NCI-H460 (cell line): ENCODE results near the gene CDK12. TPM values are rescaled to one million over a fixed set of nuclear protein-coding genes. Genes with fewer than 3 reads are reported as not detected.
"Not testable (repeated sequence)": the region's sequence is repeated elsewhere in the genome, so short reads cannot be mapped to it uniquely, and the experiment has no call there.

ENCODE experiments used
- DNase-seq: peaks from one replicate; pipeline ENCODE4 v3.0.0-alpha.2; 2016; ENCODE audit warnings: low read depth; ENCODE audit errors: extremely low read depth
- total RNA-seq: library from RNA; depleted of rRNA; stranded (reverse); fragments of >200 nt; shearing (Covaris generic); gene quantifications from 2 replicates; pipeline ENCODE4 v1.2.3, GENCODE V29; 2014

The CDK12 gene
- total RNA-seq, 1 experiment from 2014 or later: 42.4 TPM

- DNase-seq: no peak
Observed at GRCh38 chr17:39487946-39488345, 26.7 kb downstream of the CDK12 start.

GRCh38 chr17:39496921-39497320, 35.6 kb downstream of the CDK12 start:
- not testable (repeated sequence) for DNase-seq

- DNase-seq: no peak
Observed at GRCh38 chr17:39507511-39507910, 46.2 kb downstream of the CDK12 start.

GRCh38 chr17:39508987-39509386, 47.7 kb downstream of the CDK12 start:
- no peak for DNase-seq

- no peak for DNase-seq
Observed at GRCh38 chr17:39513309-39513708, 52.0 kb downstream of the CDK12 start.

GRCh38 chr17:39513915-39514314, 52.6 kb downstream of the CDK12 start:
- no peak for DNase-seq

GRCh38 chr17:39517224-39517623, 55.9 kb downstream of the CDK12 start:
- no peak for DNase-seq

- no peak for DNase-seq
Observed at GRCh38 chr17:39525801-39526506, 64.7 kb downstream of the CDK12 start.

GRCh38 chr17:39527220-39527813, 66.0 kb downstream of the CDK12 start:
- DNase-seq: peak; percentile 11

- DNase-seq: no peak
Observed at GRCh38 chr17:39529455-39529854, 68.2 kb downstream of the CDK12 start.

- no peak for DNase-seq
Observed at GRCh38 chr17:39530513-39530912, 69.2 kb downstream of the CDK12 start.

GRCh38 chr17:39531252-39531651, 70.0 kb downstream of the CDK12 start:
- no peak for DNase-seq

- DNase-seq: no peak
Observed at GRCh38 chr17:39533891-39534290, 72.6 kb downstream of the CDK12 start.

- no peak for DNase-seq
Observed at GRCh38 chr17:39534768-39535405, 73.6 kb downstream of the CDK12 start.

GRCh38 chr17:39536468-39536867, 75.2 kb downstream of the CDK12 start:
- no peak for DNase-seq

- not testable (repeated sequence) for DNase-seq
Observed at GRCh38 chr17:39537364-39537763, 76.1 kb downstream of the CDK12 start.

GRCh38 chr17:39538866-39539265, 77.6 kb downstream of the CDK12 start:
- no peak for DNase-seq

GRCh38 chr17:39540611-39541010, 79.3 kb downstream of the CDK12 start:
- DNase-seq: no peak

GRCh38 chr17:39541652-39542051, 80.4 kb downstream of the CDK12 start:
- DNase-seq: no peak

GRCh38 chr17:39543176-39543575, 81.9 kb downstream of the CDK12 start:
- DNase-seq: no peak

- no peak for DNase-seq
Observed at GRCh38 chr17:39543664-39544063, 82.4 kb downstream of the CDK12 start.

GRCh38 chr17:39544361-39544760, 83.1 kb downstream of the CDK12 start:
- DNase-seq: not testable (repeated sequence)
